ENCODE data around the gene PIP5K1B.

PIP5K1B gene

DNA sequence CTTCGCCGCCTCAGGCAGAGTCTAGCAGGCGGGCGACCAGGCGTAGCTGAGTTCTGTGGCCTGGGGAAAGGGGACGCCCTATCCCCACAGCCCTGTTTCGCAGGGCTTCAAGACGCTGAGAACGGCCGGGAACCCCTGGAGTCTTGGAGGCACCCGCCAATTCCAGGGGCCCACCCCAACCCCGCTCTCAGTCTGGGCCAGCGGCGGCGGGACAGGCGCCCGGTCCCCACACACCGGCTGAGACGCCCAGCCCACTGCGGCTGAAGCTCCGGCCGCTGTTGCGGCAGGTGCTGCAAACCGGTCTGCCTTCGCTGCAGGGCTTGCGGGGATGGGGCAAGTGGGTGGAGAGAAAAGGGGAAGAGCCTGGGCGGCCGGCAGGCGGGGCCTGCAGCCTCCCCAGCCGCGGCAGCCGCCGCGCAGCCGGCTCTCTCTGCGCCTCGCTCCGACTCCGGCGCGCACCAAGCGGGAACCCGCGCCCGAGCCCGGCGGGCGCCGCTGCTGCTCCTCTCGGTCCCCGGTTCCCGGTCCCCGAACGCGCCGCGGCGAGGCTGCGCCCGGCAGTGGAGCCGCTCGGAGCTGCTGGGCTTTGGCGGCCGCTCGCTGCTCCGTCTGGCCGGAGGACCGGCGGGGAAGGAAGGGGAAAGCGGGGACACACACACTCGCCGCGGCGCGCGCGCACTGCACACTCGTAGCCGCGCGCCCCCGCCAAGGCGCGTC, at the start of gene PIP5K1B:
Gene PIP5K1B, plus strand, starts transcription at position 427 of the 717 bp plus-strand sequence. CDS start 117,375 bp downstream, outside the sequence.
- no peak for TF ChIP-seq EZH2phosphoT487 (IDR thresholded peaks at IDR 0.05; ENCODE audit: borderline replicate concordance)
- TF ChIP-seq, protein P1, sequence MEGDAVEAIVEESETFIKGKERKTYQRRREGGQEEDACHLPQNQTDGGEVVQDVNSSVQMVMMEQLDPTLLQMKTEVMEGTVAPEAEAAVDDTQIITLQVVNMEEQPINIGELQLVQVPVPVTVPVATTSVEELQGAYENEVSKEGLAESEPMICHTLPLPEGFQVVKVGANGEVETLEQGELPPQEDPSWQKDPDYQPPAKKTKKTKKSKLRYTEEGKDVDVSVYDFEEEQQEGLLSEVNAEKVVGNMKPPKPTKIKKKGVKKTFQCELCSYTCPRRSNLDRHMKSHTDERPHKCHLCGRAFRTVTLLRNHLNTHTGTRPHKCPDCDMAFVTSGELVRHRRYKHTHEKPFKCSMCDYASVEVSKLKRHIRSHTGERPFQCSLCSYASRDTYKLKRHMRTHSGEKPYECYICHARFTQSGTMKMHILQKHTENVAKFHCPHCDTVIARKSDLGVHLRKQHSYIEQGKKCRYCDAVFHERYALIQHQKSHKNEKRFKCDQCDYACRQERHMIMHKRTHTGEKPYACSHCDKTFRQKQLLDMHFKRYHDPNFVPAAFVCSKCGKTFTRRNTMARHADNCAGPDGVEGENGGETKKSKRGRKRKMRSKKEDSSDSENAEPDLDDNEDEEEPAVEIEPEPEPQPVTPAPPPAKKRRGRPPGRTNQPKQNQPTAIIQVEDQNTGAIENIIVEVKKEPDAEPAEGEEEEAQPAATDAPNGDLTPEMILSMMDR (conservative IDR thresholded peaks at IDR 0.05; ENCODE audit: low read length): no peak
- no peaks in the 10 kb centered on the region for H4K20me1 ChIP-seq (ENCODE audit: insufficient read depth, low read length, poor library complexity, severe bottlenecking)
- peak within 1 kb of the TSS; percentile 91 for H3K4me2 ChIP-seq (ENCODE audit: low read depth, low read length, poor library complexity, severe bottlenecking)
- peak within 1 kb of the TSS; percentile 82 for H3K4me3 ChIP-seq (ENCODE audit: low read length, poor library complexity, severe bottlenecking)
- no peaks in the 10 kb centered on the region for H3F3A ChIP-seq (ENCODE audit: low read depth)
- H3K4me1 ChIP-seq (ENCODE audit: insufficient read depth, low read length, poor library complexity, severe bottlenecking): peaks cover 40% of the 10 kb centered on the region
- no peaks in the 10 kb centered on the region for H3K9me2 ChIP-seq (replicated peaks; ENCODE audit: low read depth, low read length)
- peak within 1 kb of the TSS; percentile 66 for H3K9ac ChIP-seq (ENCODE audit: low read depth, low read length, poor library complexity, severe bottlenecking)
- no peaks in the 10 kb centered on the region for H3K36me3 ChIP-seq (ENCODE audit: insufficient read depth, low read length)
- H2AFZ ChIP-seq (ENCODE audit: low read length): peak within 1 kb of the TSS; percentile 90
- no peaks in the 10 kb centered on the region for H3K27me3 ChIP-seq (ENCODE audit: insufficient read depth, low read length, poor library complexity, severe bottlenecking)
- peaks cover 18% of the 10 kb centered on the region; the same call in 1 of the 2 replicates for H3K79me2 ChIP-seq (ENCODE audit: insufficient read depth, low read length)
- H3K9me3 ChIP-seq (ENCODE audit: insufficient read depth, low read depth, low read length): no peaks in the 10 kb centered on the region

DNA sequence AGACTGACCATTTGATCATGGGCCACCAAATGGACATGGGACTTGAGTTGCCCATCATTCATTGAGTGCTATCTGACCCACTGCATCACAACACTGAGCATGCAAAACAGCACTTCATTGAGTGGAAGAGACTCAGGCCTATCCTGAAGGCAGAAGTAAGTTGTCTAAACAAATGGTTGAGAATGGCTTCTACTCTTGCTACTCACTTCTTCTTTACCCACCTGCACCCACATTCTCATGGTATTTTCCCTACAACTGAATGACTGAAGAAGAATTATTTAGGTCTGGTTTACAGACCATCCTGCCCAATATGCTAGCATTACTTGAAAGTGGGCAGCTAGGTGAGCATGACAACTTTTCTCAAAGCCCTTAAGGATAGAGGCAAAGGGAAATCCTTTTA, 41.0 kb upstream of the PIP5K1B start:
- no peaks in the 10 kb centered on the region for H3K9me2 ChIP-seq (replicated peaks; ENCODE audit: low read depth, low read length)
- H3K36me3 ChIP-seq (ENCODE audit: insufficient read depth, low read length): no peaks in the 10 kb centered on the region
- no peaks in the 10 kb centered on the region for H3F3A ChIP-seq (ENCODE audit: low read depth)
- no peak overlapping the region for H3K9ac ChIP-seq (ENCODE audit: low read depth, low read length, poor library complexity, severe bottlenecking)
- H2AFZ ChIP-seq (ENCODE audit: low read length): no peak overlapping the region
- H3K4me2 ChIP-seq (ENCODE audit: low read depth, low read length, poor library complexity, severe bottlenecking): no peak overlapping the region
- no peaks in the 10 kb centered on the region for H4K20me1 ChIP-seq (ENCODE audit: insufficient read depth, low read length, poor library complexity, severe bottlenecking)
- no peak overlapping the region for H3K4me3 ChIP-seq (ENCODE audit: low read length, poor library complexity, severe bottlenecking)
- TF ChIP-seq, protein P1 (conservative IDR thresholded peaks at IDR 0.05; ENCODE audit: low read length): no peak
- TF ChIP-seq EZH2phosphoT487 (IDR thresholded peaks at IDR 0.05; ENCODE audit: borderline replicate concordance): no peak
- no peaks in the 10 kb centered on the region for H3K79me2 ChIP-seq (ENCODE audit: insufficient read depth, low read length)
- H3K27me3 ChIP-seq (ENCODE audit: insufficient read depth, low read length, poor library complexity, severe bottlenecking): no peaks in the 10 kb centered on the region
- no peaks in the 10 kb centered on the region for H3K9me3 ChIP-seq (ENCODE audit: insufficient read depth, low read depth, low read length)
- no peaks in the 10 kb centered on the region for H3K4me1 ChIP-seq (ENCODE audit: insufficient read depth, low read length, poor library complexity, severe bottlenecking)

DNA sequence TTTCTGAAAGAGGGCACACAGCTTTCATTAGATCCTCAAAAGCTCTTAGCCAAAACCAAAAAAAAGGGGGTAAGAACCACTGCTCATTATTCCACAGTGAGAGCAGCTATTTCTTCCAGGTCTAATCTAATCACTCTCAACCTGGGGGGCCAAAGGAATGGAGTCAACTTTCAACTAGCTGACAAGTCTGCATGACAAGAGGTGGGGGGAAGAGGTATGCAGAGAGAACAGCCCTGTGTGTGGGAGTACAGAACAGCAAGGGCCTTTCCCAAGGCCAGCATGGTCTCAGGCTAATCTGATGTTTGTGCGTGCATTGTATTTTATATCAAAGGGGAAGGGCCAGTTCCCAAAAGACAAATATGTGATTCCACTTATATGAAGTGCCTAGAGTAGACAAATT, 36.9 kb upstream of the PIP5K1B start:
- TF ChIP-seq EZH2phosphoT487 (IDR thresholded peaks at IDR 0.05; ENCODE audit: borderline replicate concordance): no peak
- TF ChIP-seq, protein P1 (conservative IDR thresholded peaks at IDR 0.05; ENCODE audit: low read length): no peak
- Histone ChIP-seq H2AFZ (ENCODE audit: low read length) (no peak overlapping the region), H3K36me3 (ENCODE audit: insufficient read depth, low read length) (no peaks in the 10 kb centered on the region), H3K9me3 (ENCODE audit: insufficient read depth, low read depth, low read length) (no peaks in the 10 kb centered on the region), H3K4me3 (ENCODE audit: low read length, poor library complexity, severe bottlenecking) (no peak overlapping the region), H3F3A (ENCODE audit: low read depth) (no peaks in the 10 kb centered on the region), H3K27me3 (ENCODE audit: insufficient read depth, low read length, poor library complexity, severe bottlenecking) (no peaks in the 10 kb centered on the region), H3K4me1 (ENCODE audit: insufficient read depth, low read length, poor library complexity, severe bottlenecking) (no peaks in the 10 kb centered on the region), H3K9ac (ENCODE audit: low read depth, low read length, poor library complexity, severe bottlenecking) (no peak overlapping the region), H3K9me2 (replicated peaks; ENCODE audit: low read depth, low read length) (no peaks in the 10 kb centered on the region), H4K20me1 (ENCODE audit: insufficient read depth, low read length, poor library complexity, severe bottlenecking) (no peaks in the 10 kb centered on the region), H3K79me2 (ENCODE audit: insufficient read depth, low read length) (no peaks in the 10 kb centered on the region), H3K4me2 (ENCODE audit: low read depth, low read length, poor library complexity, severe bottlenecking) (no peak overlapping the region)

Data from Loucy (cell line).